OCI-LY1 (cell line): ENCODE measurements around the gene VEZF1.

Experiments
- CTCF ChIP-seq: fragments of 200-600 bp; sonication (generic), shearing (Covaris generic); IDR thresholded peaks from 2 replicates; pipeline ENCODE4 v1.5.1; 2017; ENCODE audit warnings: mild to moderate bottlenecking, antibody characterized with exemption, low read length, moderate library complexity, mixed read lengths
- EZH2 ChIP-seq: fragments of 200-600 bp; sonication (generic), shearing (Covaris generic); IDR thresholded peaks from 2 replicates; pipeline ENCODE4 v1.8.0; 2017; ENCODE audit warnings: borderline replicate concordance, mixed run types, mild to moderate bottlenecking, antibody characterized with exemption, low read length, moderate library complexity, mixed read lengths

DNA sequence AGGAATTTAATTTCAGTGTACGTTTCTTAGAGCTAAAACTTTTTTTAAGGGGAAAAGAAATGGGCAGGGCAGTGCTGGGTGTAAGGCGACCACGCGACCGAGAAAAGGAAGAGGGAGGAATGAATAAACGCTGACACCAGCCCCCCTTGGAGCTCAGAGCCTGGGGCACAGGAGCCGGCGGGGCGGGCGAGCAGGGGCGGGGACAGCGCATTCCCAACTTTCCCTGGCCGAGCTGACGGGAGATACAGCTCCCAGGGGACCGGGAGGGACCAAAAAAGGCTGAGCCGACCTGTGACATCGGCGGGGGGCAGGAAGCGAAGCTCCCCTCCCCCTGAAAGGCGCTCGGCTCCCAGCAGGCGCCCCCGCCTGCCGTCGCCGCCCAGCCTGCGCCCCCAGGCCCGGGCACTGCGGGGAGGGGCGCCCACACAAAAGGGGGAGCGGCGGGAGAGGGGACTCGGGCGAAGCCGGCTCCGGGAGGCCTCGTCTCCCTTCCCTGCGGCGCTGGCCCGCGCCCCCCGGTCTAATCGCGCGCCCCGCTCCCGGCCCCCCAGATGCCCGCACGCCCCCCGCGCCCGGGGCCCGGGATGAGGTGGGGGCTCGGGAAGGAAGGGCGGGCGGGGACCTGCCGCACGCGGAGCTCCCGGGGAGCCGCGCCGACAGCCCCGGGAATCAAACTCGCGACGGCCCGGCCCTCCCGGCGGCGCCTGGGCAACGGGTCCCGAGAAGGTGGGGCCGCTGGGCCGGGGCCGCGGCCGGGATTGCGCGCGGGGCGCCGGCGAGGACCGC, 33.5 kb downstream of the VEZF1 start:
- TF ChIP-seq CTCF (no peak), EZH2 (no peak)
